GM12872 (cell line): ENCODE data around the gene UPF1.

Experiments used
- TF ChIP-seq, protein P1 (sequence below): IDR thresholded peaks from 3 replicates; pipeline ENCODE4 v1.5.1; 2011; ENCODE audit warnings: low read depth, mild to moderate bottlenecking, low read length, moderate library complexity; ENCODE audit not compliant: insufficient read depth

Gene UPF1

DNA sequence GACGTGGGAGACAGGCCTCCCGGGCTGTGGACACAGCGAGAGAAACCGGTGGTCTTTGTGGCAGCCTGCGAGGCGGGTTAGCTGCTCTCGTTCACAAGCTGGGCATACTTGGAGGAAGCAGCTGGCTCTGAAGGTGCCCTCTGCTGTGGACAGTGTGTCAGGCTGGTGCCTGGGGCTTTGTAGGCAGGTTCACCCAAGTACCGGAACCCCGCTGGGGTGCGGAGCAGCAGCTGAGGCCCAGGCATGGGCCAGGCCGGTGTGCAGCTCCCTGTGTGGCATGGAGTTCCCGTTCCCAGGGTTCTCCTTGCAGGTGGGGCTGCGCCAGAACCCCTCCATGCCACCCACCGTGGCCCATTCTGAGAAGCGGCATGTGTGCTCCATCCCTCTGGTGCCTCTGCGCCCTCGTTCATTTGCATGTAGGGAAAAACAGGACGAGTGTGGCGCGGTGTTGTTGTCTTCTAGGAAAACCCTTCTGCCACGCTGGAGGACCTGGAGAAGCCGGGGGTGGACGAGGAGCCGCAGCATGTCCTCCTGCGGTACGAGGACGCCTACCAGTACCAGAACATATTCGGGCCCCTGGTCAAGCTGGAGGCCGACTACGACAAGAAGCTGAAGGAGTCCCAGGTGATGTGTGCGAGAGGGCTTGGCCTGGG lies 20.0 kb downstream of the UPF1 start:
- TF ChIP-seq, protein P1, sequence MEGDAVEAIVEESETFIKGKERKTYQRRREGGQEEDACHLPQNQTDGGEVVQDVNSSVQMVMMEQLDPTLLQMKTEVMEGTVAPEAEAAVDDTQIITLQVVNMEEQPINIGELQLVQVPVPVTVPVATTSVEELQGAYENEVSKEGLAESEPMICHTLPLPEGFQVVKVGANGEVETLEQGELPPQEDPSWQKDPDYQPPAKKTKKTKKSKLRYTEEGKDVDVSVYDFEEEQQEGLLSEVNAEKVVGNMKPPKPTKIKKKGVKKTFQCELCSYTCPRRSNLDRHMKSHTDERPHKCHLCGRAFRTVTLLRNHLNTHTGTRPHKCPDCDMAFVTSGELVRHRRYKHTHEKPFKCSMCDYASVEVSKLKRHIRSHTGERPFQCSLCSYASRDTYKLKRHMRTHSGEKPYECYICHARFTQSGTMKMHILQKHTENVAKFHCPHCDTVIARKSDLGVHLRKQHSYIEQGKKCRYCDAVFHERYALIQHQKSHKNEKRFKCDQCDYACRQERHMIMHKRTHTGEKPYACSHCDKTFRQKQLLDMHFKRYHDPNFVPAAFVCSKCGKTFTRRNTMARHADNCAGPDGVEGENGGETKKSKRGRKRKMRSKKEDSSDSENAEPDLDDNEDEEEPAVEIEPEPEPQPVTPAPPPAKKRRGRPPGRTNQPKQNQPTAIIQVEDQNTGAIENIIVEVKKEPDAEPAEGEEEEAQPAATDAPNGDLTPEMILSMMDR = no peak

DNA sequence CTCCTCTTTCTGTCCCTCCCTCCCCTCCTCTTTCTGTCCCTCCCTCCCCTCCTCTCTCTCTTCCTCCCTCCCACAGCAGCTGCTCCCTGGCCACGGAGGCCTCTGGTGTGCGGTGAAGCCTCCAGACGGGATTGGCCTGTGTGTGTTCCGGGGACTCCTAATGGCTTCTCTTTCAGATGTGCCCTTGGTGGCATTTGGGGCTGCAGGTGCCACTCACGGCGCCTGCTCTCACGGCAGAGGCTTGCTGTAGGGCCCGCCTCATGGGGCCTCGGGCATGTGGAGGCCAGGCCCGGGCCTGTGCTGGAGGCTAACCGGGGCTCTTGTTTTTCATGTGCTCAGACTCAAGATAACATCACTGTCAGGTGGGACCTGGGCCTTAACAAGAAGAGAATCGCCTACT lies 20.9 kb downstream of the UPF1 start:
- TF ChIP-seq, protein P1 = no peak

DNA sequence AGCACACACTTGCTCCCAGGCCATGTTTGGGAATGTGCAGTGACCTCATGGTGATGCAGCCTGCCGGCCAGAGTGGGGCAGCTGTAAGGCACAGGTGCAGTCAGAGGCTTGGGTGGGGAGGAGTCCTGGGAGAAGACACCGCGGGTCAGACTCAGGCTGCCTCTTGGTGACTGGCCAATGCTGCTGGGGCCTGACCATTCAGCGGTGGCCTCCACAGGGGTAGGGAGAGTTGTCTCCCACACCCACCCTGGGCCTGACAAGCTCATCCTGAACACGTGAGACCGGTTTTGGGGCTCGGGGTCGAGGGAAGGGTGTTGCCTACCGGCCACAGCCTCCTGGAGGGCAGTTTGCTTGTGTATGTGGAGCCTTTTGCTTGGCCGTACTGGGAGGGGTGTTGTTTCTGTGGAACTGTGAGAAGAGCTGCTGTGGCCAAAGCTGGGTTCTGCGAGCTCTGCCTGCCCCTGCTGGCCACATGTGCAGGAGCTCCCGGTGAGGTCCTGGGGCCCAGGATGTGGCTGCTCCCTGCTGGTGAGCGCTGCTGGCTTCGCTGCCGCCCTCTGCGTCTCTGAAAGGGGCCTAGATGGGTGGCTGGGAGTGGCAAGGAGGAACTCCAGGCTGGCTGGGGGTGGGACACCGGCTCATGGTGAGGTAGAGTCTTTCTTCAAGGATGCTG lies 22.1 kb downstream of the UPF1 start:
- TF ChIP-seq, protein P1 = no peak

DNA sequence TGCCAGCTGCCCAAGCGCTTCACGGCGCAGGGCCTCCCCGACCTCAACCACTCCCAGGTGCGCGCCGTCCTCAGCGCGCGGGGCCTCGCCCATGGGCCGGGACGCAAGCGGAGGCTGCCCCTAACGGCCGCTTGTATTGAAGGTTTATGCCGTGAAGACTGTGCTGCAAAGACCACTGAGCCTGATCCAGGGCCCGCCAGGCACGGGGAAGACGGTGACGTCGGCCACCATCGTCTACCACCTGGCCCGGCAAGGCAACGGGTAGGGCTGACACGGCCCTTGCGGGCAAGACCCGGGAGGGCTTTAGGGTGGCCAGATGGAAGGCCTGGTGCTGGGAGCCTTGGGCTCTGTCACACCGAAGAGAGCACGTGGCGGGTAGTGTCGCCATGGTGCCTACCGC lies 23.2 kb downstream of the UPF1 start:
- TF ChIP-seq, protein P1 = no peak

DNA sequence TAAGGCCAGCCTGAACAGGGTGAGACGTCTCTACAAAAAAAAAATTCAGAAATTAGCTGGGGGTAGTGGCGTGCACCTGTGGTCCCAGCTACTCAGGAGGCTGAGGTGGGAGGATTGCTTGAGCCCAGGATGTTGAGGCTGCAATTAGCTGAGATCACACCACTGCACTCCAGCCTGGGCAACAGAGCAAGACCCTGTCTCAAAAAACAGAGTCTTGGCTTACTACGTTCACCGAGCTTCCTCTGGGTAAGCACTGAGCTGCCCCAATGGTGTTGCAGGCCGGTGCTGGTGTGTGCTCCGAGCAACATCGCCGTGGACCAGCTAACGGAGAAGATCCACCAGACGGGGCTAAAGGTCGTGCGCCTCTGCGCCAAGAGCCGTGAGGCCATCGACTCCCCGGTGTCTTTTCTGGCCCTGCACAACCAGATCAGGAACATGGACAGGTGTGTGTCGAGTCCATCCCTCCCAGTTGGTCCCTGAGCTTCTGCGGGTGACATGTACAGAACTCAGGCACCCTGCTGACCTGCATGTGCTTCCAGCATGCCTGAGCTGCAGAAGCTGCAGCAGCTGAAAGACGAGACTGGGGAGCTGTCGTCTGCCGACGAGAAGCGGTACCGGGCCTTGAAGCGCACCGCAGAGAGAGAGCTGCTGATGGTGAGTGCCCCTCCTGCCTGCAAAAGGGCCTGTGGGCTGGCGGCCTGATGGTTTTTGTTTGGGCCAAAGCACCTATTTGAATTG lies 24.1 kb downstream of the UPF1 start:
- TF ChIP-seq, protein P1 = no peak

DNA sequence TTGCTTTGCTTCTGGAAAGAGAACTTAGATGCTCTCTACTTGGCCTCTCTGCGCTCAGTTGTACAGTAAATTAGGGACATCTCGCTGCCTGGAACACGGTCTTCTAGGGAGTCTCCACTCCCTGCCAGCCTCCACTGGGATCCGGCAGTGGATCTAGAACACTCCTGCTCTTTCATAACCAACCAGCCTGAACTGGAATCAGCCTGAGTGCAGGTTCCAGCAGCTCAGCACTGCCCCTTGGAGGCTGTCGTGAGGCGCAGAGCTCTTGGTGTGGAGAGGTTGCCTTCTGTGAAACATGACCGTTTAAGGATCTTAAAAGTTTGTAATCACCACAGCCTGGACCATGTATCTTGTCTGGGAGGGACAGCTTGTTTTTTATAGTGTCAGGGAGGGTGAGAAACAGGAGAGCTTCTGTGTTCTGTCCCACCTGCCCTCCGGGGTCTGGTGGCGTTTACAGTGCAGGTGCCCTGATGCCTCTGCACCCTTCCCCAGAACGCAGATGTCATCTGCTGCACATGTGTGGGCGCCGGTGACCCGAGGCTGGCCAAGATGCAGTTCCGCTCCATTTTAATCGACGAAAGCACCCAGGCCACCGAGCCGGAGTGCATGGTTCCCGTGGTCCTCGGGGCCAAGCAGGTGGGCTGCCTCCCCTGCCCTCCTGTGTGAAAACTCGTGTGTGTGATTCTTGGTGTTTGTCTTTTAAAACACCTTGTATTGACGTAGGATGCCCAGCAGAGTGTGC lies 24.8 kb downstream of the UPF1 start:
- TF ChIP-seq, protein P1 = no peak

DNA sequence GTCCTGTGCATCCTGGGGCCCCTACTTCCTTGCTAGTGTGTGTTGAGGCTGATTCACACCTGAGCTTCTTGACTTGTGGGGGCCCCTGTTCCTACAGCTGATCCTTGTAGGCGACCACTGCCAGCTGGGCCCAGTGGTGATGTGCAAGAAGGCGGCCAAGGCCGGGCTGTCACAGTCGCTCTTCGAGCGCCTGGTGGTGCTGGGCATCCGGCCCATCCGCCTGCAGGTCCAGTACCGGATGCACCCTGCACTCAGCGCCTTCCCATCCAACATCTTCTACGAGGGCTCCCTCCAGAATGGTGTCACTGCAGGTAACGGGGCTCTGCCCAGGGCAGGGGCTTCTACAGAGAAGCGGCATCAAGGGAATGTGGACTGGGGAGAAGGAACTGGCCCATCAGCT lies 25.5 kb downstream of the UPF1 start:
- TF ChIP-seq, protein P1 = no peak
